Loucy (cell line): ENCODE results near the gene GPATCH2.

Source experiments
- H2AFZ ChIP-seq: fragments of 200-600 bp; sonication (generic); 2 replicates; pipeline ENCODE4 v1.6.0; 2016; ENCODE audit warnings: antibody characterized with exemption, mild to moderate bottlenecking, low read length, moderate library complexity
- H3F3A ChIP-seq: fragments of 200-600 bp; 2 replicates; pipeline ENCODE4 v1.6.0; 2016; ENCODE audit warnings: antibody characterized with exemption, low read depth, mild to moderate bottlenecking
- H3K27me3 ChIP-seq: fragments of 200-600 bp; sonication (generic); 2 replicates; pipeline ENCODE4 v1.6.1; 2014; ENCODE audit warnings: low read length, mild to moderate bottlenecking; ENCODE audit not compliant: insufficient read depth, poor library complexity, severe bottlenecking
- H3K36me3 ChIP-seq: fragments of 200-600 bp; sonication (generic); 2 replicates; pipeline ENCODE4 v1.6.1; 2016; ENCODE audit warnings: low read length; ENCODE audit not compliant: insufficient read depth
- H3K4me1 ChIP-seq: fragments of 200-600 bp; sonication (generic); 2 replicates; pipeline ENCODE4 v1.5.1; 2014; ENCODE audit warnings: low read length, mild to moderate bottlenecking; ENCODE audit not compliant: insufficient read depth, poor library complexity, severe bottlenecking
- H3K4me2 ChIP-seq: fragments of 200-600 bp; sonication (generic); 2 replicates; pipeline ENCODE4 v1.6.0; 2014; ENCODE audit warnings: antibody characterized with exemption, low read length, low read depth, mild to moderate bottlenecking; ENCODE audit not compliant: poor library complexity, severe bottlenecking
- H3K4me3 ChIP-seq: fragments of 200-600 bp; sonication (generic); 2 replicates; pipeline ENCODE4 v1.5.1; 2014; ENCODE audit warnings: low read length, mild to moderate bottlenecking, mixed read lengths; ENCODE audit not compliant: poor library complexity, severe bottlenecking
- H3K79me2 ChIP-seq: fragments of 200-600 bp; sonication (generic); 2 replicates; pipeline ENCODE4 v1.6.1; 2014; ENCODE audit warnings: low read length; ENCODE audit not compliant: insufficient read depth
- H3K9ac ChIP-seq: fragments of 200-600 bp; sonication (generic); 2 replicates; pipeline ENCODE4 v1.6.0; 2014; ENCODE audit warnings: mild to moderate bottlenecking, low read depth, low read length, moderate library complexity; ENCODE audit not compliant: poor library complexity, severe bottlenecking
- H3K9me2 ChIP-seq: fragments of 200-600 bp; sonication (generic); replicated peaks from 2 replicates; pipeline ENCODE4 v1.6.1; 2016; ENCODE audit warnings: low read depth, low read length, mixed read lengths
- H3K9me3 ChIP-seq: fragments of 200-600 bp; sonication (generic); 2 replicates; pipeline ENCODE4 v1.6.1; 2014; ENCODE audit warnings: mild to moderate bottlenecking, antibody characterized with exemption, low read length, low read depth; ENCODE audit not compliant: insufficient read depth
- H4K20me1 ChIP-seq: fragments of 200-600 bp; sonication (generic); 2 replicates; pipeline ENCODE4 v1.6.0; 2014; ENCODE audit warnings: antibody characterized with exemption, low read length, mild to moderate bottlenecking; ENCODE audit not compliant: insufficient read depth, poor library complexity, severe bottlenecking
- EZH2phosphoT487 ChIP-seq: fragments of 200-600 bp; IDR thresholded peaks from 2 replicates; pipeline ENCODE4 v1.6.1; 2018; ENCODE audit warnings: antibody characterized with exemption, mild to moderate bottlenecking, moderate library complexity, borderline replicate concordance
- TF ChIP-seq, protein P1 (sequence below): fragments of 200-600 bp; sonication (generic); conservative IDR thresholded peaks from 2 replicates; pipeline ENCODE4 v1.5.1; 2014; ENCODE audit warnings: mild to moderate bottlenecking, antibody characterized with exemption, low read length

GPATCH2 gene

DNA sequence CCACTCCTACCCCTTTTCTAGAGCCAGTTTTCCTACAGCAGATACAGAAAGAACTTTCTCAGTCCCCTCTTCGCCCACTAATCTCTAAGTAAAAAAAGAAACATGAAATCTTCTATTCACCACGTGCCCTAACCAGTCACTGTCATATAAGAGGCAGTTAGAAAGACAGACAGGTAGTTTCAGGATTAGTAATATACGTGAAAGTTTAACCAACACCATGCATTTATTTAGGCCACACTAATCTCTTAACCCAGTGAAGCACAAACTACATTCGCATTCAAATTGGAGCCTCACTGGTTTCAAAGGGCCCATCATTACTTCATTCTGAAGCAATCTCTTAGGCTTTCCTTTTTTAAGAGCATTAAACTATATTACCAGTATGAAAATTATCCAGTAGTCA lies 10.1 kb downstream of the GPATCH2 start:
- H3K36me3 ChIP-seq: peaks cover 8% of the 10 kb centered on the region; the same call in 1 of the 2 replicates
- TF ChIP-seq, protein P1, sequence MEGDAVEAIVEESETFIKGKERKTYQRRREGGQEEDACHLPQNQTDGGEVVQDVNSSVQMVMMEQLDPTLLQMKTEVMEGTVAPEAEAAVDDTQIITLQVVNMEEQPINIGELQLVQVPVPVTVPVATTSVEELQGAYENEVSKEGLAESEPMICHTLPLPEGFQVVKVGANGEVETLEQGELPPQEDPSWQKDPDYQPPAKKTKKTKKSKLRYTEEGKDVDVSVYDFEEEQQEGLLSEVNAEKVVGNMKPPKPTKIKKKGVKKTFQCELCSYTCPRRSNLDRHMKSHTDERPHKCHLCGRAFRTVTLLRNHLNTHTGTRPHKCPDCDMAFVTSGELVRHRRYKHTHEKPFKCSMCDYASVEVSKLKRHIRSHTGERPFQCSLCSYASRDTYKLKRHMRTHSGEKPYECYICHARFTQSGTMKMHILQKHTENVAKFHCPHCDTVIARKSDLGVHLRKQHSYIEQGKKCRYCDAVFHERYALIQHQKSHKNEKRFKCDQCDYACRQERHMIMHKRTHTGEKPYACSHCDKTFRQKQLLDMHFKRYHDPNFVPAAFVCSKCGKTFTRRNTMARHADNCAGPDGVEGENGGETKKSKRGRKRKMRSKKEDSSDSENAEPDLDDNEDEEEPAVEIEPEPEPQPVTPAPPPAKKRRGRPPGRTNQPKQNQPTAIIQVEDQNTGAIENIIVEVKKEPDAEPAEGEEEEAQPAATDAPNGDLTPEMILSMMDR: no peak
- TF ChIP-seq EZH2phosphoT487: no peak
- no peak overlapping the region for H3K4me2 ChIP-seq
- no peak overlapping the region for H3K9ac ChIP-seq
- H3K27me3 ChIP-seq: no peaks in the 10 kb centered on the region
- no peak overlapping the region for H3K4me3 ChIP-seq
- H3K4me1 ChIP-seq: no peaks in the 10 kb centered on the region
- H3K9me2 ChIP-seq: no peaks in the 10 kb centered on the region
- no peak overlapping the region for H2AFZ ChIP-seq
- peaks cover 5% of the 10 kb centered on the region for H4K20me1 ChIP-seq
- H3F3A ChIP-seq: no peaks in the 10 kb centered on the region
- H3K9me3 ChIP-seq: no peaks in the 10 kb centered on the region
- 0 out of 2 replicates have a peak, but pooled peaks cover 12% of the 10 kb centered on the region for H3K79me2 ChIP-seq

DNA sequence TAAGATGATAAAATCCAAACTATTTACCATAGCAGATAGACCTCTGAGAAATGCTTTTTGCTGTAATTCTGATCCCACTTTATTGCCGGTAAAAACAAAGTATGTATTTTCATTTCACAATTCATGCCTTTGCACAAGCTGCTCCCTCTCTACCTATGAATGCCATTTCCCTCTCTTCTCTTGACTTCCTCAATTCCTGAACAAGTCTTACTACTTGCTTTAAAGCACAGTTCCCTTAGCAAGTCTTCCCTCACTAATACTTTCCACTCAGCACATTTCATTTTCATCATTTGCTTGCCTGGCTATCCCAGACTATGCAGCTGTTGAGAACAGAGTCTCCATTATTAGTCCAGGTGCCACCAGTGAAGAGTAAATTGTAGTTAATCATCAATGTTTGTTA lies 13.8 kb downstream of the GPATCH2 start:
- H4K20me1 ChIP-seq: peaks cover 5% of the 10 kb centered on the region
- no peaks in the 10 kb centered on the region for H3K79me2 ChIP-seq
- H3F3A ChIP-seq: no peaks in the 10 kb centered on the region
- no peak overlapping the region for H3K9ac ChIP-seq
- no peaks in the 10 kb centered on the region for H3K9me3 ChIP-seq
- no peaks in the 10 kb centered on the region for H3K27me3 ChIP-seq
- no peaks in the 10 kb centered on the region for H3K4me1 ChIP-seq
- H3K4me3 ChIP-seq: no peak overlapping the region
- no peak overlapping the region for H3K4me2 ChIP-seq
- H2AFZ ChIP-seq: no peak overlapping the region
- TF ChIP-seq EZH2phosphoT487: no peak
- TF ChIP-seq, protein P1: no peak
- no peaks in the 10 kb centered on the region for H3K9me2 ChIP-seq
- H3K36me3 ChIP-seq: peaks cover 8% of the 10 kb centered on the region; the same call in 1 of the 2 replicates

DNA sequence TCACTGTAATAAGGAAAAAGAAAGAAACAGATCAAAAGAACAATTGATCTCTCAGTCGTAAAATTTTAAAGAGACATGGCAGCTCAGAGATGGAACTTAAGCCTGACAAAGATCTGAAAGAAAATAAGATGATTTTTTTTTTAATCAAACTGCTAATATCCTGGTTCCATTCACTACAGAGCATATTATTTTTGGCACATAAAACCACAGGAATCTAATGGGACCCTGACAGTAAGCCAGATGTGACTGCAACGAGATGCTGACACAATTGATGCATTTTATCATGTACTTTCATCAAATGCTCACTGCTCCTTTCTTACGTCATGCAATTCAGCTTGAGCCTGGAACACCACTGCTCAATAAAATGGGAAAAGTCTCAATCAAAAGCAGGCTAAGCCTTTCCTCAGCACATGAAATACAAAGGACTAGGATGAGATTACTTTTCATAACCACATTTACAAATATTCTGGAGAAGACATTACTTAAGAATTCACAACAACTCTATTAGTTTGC lies 16.6 kb downstream of the GPATCH2 start:
- no peaks in the 10 kb centered on the region for H3K9me3 ChIP-seq
- TF ChIP-seq EZH2phosphoT487: no peak
- TF ChIP-seq, protein P1: no peak
- H3K79me2 ChIP-seq: no peaks in the 10 kb centered on the region
- H3K36me3 ChIP-seq: peaks cover 1% of the 10 kb centered on the region; the same call in 1 of the 2 replicates
- no peaks in the 10 kb centered on the region for H3K27me3 ChIP-seq
- no peak overlapping the region for H3K9ac ChIP-seq
- no peaks in the 10 kb centered on the region for H3K9me2 ChIP-seq
- H4K20me1 ChIP-seq: no peaks in the 10 kb centered on the region
- H3K4me3 ChIP-seq: no peak overlapping the region
- H3K4me2 ChIP-seq: no peak overlapping the region
- H2AFZ ChIP-seq: no peak overlapping the region
- H3K4me1 ChIP-seq: no peaks in the 10 kb centered on the region
- no peaks in the 10 kb centered on the region for H3F3A ChIP-seq
